ENCODE results near the gene HIVEP1.
"Not testable (repeated sequence)": the region's sequence is repeated elsewhere in the genome, so short reads cannot be mapped to it uniquely, and the experiment has no call there.

HIVEP1 gene

DNA sequence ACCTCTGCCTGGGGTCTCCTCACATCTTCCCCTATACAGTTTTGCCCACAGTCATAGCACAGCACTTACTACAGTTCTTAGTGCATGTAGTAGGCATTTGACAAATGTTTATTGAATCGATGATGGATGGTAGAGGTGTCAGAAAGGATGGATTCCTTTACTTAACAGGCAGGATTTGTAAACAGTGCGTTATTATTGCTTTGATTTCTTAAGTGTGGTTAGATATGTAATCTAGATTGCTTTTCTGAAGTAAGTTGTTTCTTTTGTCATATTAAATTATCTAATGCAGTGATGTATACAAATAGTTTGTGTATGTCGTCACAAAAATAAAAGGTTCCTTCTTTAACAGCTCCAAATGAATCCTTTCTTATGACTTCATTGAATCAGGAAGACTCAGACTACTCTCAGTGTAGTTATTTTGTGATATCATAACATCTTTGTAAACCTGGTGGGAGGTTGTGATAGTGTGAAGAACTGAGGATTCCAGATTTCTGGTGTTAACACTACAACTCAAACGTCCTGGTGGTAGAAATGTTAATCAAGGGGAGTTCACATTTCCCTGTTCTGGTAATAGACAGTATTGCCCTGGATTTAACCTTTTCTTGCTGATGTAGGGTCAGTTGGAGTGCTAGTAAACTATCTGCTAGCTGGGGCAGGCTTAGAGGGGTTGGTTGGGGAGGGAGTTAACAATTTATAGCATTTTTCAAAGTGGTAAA is 87.7 kb downstream of the HIVEP1 start:
- TF ChIP-seq POLR2AphosphoS5 (IDR thresholded peaks at IDR 0.05; ENCODE audit: borderline replicate concordance, low read depth, low read length), result no peak
- TF ChIP-seq FOXP2 (optimal IDR thresholded peaks at IDR 0.05; ENCODE audit: control extremely low read depth, extremely low read length, insufficient read depth), result no peak
- no peak for TF ChIP-seq EZH2 (IDR thresholded peaks at IDR 0.05)
- Histone ChIP-seq H3K27ac (no peak overlapping the region), H3K4me3 (no peak overlapping the region), H3K36me3 (ENCODE audit: insufficient read depth, low read length) (no peaks in the 10 kb centered on the region), H3K9me3 (ENCODE audit: low read depth, low read length) (no peaks in the 10 kb centered on the region), H3K9ac (ENCODE audit: insufficient read length) (no peak overlapping the region)
- DNase-seq (ENCODE audit: low read depth, low spot score), result no peak

DNA sequence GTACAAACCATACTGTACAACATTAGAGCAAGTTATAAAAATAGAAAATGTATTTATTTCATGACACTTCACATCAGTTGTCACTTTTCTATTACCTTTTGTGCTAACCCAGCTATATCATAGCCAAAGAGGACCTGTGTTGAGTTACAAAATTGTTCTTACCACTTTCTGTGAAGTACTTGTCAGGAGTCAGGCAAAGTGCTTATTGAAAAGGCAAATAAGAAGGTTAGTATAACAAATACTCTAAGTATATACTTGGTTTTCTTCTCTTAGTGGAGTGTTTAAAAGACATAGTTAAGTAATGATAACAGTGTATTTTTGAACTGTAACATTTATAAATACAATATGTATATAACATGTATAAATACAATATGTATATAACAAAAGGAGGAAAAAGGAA is 88.9 kb downstream of the HIVEP1 start:
- Histone ChIP-seq H3K4me3 (no peak overlapping the region), H3K27ac (no peak overlapping the region), H3K9ac (ENCODE audit: insufficient read length) (no peak overlapping the region), H3K9me3 (ENCODE audit: low read depth, low read length) (no peaks in the 10 kb centered on the region), H3K36me3 (ENCODE audit: insufficient read depth, low read length) (no peaks in the 10 kb centered on the region)
- no peak for DNase-seq (ENCODE audit: low read depth, low spot score)
- TF ChIP-seq FOXP2 (optimal IDR thresholded peaks at IDR 0.05; ENCODE audit: control extremely low read depth, extremely low read length, insufficient read depth), result no peak
- TF ChIP-seq POLR2AphosphoS5 (IDR thresholded peaks at IDR 0.05; ENCODE audit: borderline replicate concordance, low read depth, low read length), result no peak
- no peak for TF ChIP-seq EZH2 (IDR thresholded peaks at IDR 0.05)

DNA sequence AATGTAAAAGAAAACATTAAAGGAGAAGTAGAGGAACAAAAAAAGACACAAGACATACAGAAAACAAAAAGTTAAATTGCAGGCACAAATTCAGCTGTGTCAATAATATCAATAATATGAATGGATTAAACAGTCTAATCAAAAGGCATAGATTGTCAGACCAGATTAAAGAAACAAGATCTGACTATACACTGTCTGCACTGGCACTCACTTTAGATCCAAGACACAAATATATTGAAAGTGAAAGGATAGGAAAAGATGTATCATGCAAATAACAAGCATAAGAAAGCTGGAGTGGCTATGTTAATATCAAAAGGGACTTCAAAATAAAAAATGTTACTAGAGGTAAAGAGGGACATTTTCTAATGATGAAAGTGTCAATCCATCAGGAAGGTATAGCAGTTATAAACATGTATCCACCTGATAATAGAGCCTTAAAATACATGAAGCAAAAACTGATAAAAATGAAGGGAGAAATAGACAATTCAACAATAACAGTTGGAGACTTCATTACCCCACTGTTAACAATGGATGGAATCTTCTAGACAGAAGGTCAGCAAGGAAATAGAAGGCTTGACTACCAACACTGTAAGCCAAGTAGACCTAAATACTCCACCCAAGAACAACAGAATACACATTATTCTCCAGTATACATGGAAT is 89.7 kb downstream of the HIVEP1 start:
- Histone ChIP-seq H3K4me3 (no peak overlapping the region), H3K36me3 (ENCODE audit: insufficient read depth, low read length) (no peaks in the 10 kb centered on the region), H3K9ac (ENCODE audit: insufficient read length) (no peak overlapping the region), H3K27ac (no peak overlapping the region), H3K9me3 (ENCODE audit: low read depth, low read length) (no peaks in the 10 kb centered on the region)
- no peak for DNase-seq (ENCODE audit: low read depth, low spot score)
- no peak for TF ChIP-seq POLR2AphosphoS5 (IDR thresholded peaks at IDR 0.05; ENCODE audit: borderline replicate concordance, low read depth, low read length)

DNA sequence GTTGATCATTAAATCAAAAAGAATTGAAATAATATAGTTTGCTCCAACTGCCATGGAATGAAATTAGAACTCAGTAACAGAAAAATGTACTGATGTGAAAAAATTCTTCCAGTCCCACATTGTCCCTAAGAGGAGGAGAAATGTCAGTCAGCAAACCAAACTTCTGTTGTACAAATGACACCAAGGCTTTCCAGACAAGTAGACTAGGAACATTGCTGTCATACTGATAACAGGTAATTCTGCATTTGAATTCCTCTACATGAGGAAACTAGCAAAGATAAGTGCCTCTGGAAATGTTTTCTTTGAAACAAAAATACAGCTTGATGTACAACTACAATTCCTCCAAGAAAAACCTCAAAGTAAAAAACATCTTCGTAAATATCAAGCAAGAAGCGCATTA is 90.2 kb downstream of the HIVEP1 start:
- H3K27ac ChIP-seq, result no peak overlapping the region
- no peaks in the 10 kb centered on the region for H3K9me3 ChIP-seq (ENCODE audit: low read depth, low read length)
- H3K9ac ChIP-seq (ENCODE audit: insufficient read length), result no peak overlapping the region
- no peaks in the 10 kb centered on the region for H3K36me3 ChIP-seq (ENCODE audit: insufficient read depth, low read length)
- no peak for TF ChIP-seq FOXP2 (optimal IDR thresholded peaks at IDR 0.05; ENCODE audit: control extremely low read depth, extremely low read length, insufficient read depth)
- no peak for TF ChIP-seq POLR2AphosphoS5 (IDR thresholded peaks at IDR 0.05; ENCODE audit: borderline replicate concordance, low read depth, low read length)
- no peak for TF ChIP-seq EZH2 (IDR thresholded peaks at IDR 0.05)
- no peak for DNase-seq (ENCODE audit: low read depth, low spot score)
- H3K4me3 ChIP-seq, result no peak overlapping the region

DNA sequence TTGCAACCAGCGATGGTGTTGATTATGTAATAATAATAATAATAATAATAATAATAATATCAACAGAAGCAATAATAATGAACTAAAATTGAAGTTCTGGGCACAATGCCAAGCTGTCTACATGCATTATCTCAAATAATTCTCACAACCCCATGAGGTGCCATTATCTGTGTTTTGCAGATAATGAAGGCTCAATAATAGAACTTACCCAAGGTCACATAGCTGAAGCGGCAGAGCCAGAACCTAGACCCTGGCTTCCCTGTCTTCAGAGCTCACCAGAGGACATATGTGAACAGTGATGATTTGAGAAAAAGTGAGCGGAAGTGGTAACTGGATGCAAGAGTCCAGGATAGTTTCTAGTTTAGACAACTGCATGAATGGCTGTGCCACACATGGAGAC is 91.0 kb downstream of the HIVEP1 start:
- no peaks in the 10 kb centered on the region for H3K9me3 ChIP-seq (ENCODE audit: low read depth, low read length)
- no peak overlapping the region for H3K4me3 ChIP-seq
- TF ChIP-seq FOXP2 (optimal IDR thresholded peaks at IDR 0.05; ENCODE audit: control extremely low read depth, extremely low read length, insufficient read depth), result no peak
- TF ChIP-seq EZH2 (IDR thresholded peaks at IDR 0.05), result no peak
- no peak for TF ChIP-seq POLR2AphosphoS5 (IDR thresholded peaks at IDR 0.05; ENCODE audit: borderline replicate concordance, low read depth, low read length)
- H3K36me3 ChIP-seq (ENCODE audit: insufficient read depth, low read length), result no peaks in the 10 kb centered on the region
- no peak for DNase-seq (ENCODE audit: low read depth, low spot score)
- H3K27ac ChIP-seq, result no peak overlapping the region
- H3K9ac ChIP-seq (ENCODE audit: insufficient read length), result no peak overlapping the region

DNA sequence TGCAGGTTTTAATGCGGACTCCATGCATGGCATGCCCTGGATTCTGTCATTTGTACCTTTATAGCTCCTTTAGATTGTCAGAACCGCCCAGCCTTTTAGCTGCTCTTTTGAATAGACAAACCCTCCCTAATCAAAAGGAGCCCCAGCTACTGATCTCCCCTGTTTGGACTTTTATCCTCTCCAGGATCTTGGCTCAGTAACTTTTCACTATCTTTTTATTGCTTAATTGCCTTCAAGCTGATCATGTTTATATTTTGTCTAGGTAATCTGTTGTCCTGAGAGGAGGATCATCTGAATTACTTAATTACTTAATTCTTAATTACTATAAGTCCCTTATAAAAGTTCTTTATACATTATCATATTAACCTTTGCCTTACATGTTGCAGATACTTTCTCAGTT is 93.2 kb downstream of the HIVEP1 start:
- Histone ChIP-seq H3K4me3 (no peak overlapping the region), H3K9ac (ENCODE audit: insufficient read length) (no peak overlapping the region), H3K27ac (no peak overlapping the region), H3K36me3 (ENCODE audit: insufficient read depth, low read length) (no peaks in the 10 kb centered on the region), H3K9me3 (ENCODE audit: low read depth, low read length) (no peaks in the 10 kb centered on the region)
- no peak for TF ChIP-seq EZH2 (IDR thresholded peaks at IDR 0.05)
- TF ChIP-seq FOXP2 (optimal IDR thresholded peaks at IDR 0.05; ENCODE audit: control extremely low read depth, extremely low read length, insufficient read depth), result no peak
- no peak for TF ChIP-seq POLR2AphosphoS5 (IDR thresholded peaks at IDR 0.05; ENCODE audit: borderline replicate concordance, low read depth, low read length)
- no peak for DNase-seq (ENCODE audit: low read depth, low spot score)

DNA sequence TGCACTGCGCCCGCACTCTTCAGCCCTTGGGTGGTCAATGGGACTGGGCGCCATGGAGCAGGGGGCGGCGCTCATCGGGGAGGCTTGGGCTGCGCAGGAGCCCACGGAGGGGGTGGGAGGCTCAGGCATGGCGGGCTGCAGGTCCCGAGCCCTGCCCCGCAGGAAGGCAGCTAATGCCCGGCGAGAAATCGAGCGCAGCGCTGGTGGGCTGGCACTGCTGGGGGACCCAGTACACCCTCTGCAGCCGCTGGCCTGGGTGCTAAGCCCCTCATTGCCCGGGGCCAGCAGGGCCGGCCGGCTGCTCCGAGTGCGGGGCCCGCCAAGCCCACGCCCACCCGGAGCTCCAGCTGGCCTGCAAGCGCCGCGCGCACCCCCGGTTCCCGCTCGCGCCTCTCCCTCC is 96.3 kb downstream of the HIVEP1 start:
- not testable (repeated sequence) for H3K4me3 ChIP-seq; H3K36me3 ChIP-seq (ENCODE audit: insufficient read depth, low read length); DNase-seq (ENCODE audit: low read depth, low spot score); H3K9me3 ChIP-seq (ENCODE audit: low read depth, low read length); H3K27ac ChIP-seq; H3K9ac ChIP-seq (ENCODE audit: insufficient read length)

DNA sequence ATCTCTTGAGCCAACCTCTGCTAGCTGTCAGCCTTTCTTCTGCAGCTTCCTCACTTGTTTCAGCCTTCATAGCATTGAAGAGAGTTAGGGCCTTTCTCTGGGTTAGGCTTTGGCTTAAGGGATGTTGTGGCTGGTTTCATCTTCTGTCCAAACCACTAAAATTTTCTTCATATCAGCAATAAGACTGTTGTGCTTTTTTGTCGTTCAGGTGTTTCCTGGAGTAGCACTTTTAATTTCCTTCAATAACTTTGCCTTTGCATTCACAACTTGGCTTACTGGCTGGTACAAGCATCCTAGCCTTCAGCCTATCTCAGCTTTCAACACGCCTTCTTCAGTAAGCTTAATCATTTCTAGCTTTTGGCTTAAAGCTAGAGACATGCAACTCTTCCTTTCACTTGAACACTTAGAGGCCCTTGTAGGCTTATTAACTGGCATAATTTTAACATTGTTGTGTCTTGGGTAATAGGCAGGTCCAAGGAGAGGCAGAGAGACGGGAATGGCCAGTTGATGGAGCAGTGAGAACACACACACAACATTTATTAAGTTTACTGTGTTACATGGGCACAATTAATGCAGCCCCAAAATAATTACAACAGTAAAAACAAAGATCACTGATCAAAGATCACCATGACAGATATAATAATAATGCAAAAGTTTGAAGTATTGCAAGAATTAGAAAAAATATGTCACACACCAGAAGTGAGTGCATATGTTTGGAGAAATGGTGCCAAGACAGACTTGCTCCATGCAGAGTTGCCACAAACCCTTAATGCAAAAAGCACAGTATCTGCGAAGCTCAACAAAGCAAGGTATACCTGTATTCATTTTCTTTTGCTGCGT is 98.6 kb downstream of the HIVEP1 start:
- H3K27ac ChIP-seq, result no peak overlapping the region
- TF ChIP-seq EZH2 (IDR thresholded peaks at IDR 0.05) (no peak), POLR2AphosphoS5 (IDR thresholded peaks at IDR 0.05; ENCODE audit: borderline replicate concordance, low read depth, low read length) (no peak), FOXP2 (optimal IDR thresholded peaks at IDR 0.05; ENCODE audit: control extremely low read depth, extremely low read length, insufficient read depth) (no peak)
- H3K9me3 ChIP-seq (ENCODE audit: low read depth, low read length), result no peaks in the 10 kb centered on the region
- H3K9ac ChIP-seq (ENCODE audit: insufficient read length), result no peak overlapping the region
- no peak overlapping the region for H3K4me3 ChIP-seq
- DNase-seq (ENCODE audit: low read depth, low spot score), result no peak
- no peaks in the 10 kb centered on the region for H3K36me3 ChIP-seq (ENCODE audit: insufficient read depth, low read length)
